DND-41 (cell line): ENCODE data around the gene ZNF500.

Source experiments
- CTCF ChIP-seq: IDR thresholded peaks from 2 replicates; pipeline ENCODE4 v1.5.1; 2012; ENCODE audit warnings: borderline replicate concordance, low read length, moderate library complexity, mild to moderate bottlenecking; ENCODE audit not compliant: poor library complexity, severe bottlenecking; ENCODE audit errors: extremely low read depth
- EZH2 ChIP-seq: IDR thresholded peaks from 3 replicates; pipeline ENCODE4 v1.6.1; 2012; ENCODE audit warnings: borderline replicate concordance, low read depth, mild to moderate bottlenecking, moderate library complexity, low read length, inconsistent platforms; ENCODE audit not compliant: severe bottlenecking

DNA sequence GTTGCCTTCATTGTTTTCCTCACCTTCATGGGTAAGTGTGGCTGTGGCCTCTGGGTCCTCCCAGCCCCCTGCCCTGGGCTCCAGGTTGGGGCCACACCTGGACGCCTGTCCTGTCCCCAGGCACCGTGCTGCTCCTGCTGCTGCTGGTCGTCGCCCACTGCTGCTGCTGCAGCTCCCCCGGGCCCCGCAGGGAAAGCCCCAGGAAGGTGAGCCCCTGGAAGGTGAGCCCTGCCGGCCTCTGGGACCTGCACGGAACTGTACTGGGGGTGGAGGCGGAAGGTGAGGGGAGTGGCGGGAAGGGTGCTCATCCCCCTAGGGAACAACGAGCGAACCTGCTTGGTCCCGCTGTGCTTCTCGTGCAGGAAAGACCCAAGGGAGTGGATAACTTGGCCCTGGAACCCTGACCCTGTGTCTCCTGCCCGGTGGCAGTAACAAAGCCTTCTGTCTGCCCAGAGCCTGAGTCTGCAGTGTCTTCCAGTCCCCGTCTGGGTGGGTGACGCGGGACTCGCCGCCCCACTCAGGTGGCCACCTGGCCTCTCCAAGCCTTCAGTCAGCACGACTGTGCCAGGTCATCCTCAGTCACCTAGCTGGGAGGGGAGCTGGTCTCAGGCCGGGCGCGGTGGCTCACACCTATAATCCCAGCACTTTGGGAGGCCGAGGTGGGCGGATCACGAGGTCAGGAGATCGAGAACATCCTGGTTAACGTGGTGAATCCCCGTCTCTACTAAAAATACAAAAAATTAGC is 29.0 kb upstream of the ZNF500 start:
- TF ChIP-seq CTCF (no peak), EZH2 (no peak)
